Activated CD8-positive, alpha-beta memory T cell treated with anti-CD3 and anti-CD28 coated beads, Interleukin-2, amount 50 U/mL, for 4 hours (primary cell): ENCODE measurements around the gene SUPT4H1.

ENCODE experiments used
- DNase-seq: peaks from one replicate; pipeline ENCODE4 v3.0.0-alpha.2; 2020

The SUPT4H1 gene

DNA sequence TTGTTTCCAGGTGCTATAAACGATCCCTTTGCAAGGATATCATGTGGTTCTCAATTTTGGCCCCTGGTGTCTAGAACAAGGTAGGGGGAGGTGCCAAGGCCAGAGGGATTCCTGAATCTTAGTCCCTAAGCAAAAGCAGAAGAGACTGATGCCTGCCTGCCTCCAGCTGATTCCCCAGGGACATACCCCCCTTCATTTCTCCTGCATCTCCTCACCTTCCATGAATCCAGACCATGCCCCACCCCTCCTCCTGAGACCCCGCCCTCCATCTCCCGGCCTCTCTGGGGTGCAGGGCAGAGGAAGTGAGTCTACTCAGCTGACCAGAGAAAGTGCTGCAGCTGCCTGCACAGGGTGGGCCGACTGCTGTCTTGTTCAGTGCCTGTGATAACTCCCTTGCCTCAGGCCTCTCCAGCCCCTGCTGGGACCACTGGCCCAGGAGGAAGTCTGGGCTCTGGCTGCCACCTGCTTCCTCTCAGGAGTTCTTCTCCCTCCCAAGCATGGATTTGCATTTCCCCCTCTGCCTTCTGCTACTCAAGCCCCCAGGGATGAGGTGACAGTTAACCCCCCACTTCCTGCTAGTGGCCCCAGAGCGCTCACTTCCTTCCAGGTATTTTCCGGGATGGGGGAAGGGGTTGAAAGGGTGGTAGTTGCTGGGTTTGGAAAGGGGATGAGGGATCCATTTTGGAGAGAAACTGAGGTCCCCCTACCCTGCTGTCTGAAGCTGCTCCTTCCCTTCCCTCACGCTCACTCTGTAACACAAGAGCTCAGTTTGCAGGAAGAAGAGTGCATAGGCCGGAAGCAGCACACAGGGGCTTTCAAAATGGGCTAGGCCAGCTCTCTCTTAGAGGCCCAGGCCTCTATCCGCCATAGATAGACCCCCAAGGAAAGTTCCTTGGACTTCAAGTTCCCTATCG lies 12.9 kb downstream of the SUPT4H1 start:
- DNase-seq = peak; percentile 39

DNA sequence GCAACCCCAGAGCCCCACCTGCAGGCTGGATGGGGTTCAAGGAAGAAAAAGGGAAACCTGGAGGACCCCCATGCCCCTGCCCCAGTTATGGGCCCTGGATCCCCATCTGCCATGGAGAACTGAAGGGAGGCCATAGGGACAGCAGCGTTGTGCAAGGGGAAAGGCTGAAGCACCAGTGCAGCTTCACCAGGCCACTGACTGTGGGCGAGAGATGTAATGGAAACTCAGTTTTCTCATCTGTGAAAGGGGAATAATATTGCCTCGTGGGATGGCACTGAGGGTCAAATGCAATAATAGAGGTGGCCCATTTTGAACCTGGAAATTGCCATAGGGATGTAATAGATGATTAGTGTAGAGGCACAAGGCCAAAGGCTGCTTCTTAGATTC lies 13.6 kb downstream of the SUPT4H1 start:
- no peak for DNase-seq

DNA sequence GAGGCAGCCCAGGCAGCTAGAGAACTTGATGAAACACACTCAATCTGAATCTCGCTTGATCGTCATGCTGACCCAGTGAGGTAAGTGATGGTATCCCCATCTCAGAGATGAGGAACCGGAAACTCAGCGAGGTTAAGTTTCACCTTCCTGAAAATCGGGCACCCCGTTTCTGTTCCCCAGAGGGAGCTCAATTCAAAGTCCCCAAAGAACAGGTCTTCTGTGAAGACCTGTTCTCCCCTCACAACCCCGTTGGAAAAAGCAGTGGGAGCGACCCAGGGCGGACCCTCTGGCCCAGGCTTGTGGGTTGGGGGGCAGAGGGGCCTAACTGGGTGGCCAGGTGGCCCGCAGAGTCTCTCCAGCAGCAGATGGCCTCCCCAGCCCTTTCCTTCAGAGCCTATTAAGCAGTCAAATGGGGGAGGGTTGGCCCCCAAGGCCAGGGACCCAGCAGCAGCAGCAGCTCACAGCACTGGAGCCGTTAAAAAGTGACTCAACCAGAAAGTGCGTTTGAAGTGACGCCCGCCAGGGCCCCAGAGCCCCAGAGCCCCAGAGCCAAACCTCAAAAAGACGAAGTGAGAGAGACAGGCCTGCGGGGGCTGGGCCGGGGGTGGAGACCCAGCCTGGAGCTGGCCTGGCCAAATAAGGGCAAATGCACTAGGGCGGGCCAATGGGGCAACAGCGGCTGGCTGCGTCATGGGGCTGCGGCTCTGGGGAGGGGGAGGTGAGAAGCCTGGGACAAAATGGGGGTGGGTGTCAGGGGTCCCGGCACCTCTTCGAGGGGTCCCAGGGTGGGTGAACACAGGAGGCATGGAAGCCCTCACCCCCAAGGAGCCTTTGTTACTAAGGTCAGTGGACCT lies 14.2 kb downstream of the SUPT4H1 start:
- DNase-seq = peak; percentile 91

DNA sequence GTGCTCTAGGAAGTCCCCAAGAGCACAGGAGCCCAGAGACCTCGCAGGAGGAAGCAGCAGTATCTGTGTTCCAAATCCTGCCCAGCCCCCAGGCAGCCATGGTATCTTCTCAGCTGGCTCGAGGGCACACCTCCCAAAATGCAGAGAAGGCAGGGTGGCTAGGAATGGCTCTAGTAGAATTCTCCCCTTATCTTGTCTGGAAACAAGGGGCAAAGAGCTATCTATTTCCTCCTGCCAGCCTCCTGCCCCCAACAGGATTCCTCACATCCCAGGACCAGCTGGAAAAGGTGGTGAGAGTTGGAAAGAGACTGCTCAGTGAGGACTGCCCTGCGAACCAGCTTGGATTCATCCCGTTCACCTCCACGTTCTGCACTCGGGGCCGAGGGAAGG lies 14.8 kb downstream of the SUPT4H1 start:
- DNase-seq = peak; percentile 57

DNA sequence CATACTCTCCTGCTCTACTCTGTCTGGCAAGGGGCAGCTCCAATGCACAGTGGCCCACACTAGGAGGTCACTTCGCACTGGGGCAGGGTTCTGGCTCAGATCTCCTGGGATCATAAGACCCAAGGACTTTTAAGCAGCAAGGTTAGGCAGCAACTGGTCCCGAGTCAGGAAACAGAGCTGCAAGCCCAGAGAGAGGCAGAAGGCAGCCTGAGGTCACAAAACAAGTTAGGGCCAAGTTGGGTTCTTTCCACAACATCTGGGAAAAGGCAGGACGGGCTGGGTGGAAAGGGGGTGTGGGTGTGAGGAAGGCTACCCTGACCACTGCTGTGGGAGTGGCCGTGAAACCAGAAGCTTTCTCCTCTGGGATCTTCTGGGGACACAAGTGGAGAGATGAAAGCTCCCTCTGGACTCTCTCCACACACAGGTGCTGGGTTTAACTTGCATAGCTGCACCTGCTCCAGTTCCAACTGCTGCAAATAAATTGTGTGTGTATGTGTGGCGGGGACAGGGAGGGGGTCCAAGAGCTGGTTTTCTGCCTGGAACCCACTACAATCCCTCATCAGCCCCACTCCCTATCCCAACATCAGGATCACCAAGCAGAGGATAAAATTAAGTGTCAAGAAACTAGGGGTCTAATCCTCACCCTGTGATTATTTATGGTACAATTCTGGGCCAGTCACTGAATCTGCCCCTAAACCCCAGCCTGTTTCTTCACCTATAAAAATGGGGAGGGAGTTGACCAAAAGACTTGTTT lies 15.4 kb downstream of the SUPT4H1 start:
- no peak for DNase-seq

DNA sequence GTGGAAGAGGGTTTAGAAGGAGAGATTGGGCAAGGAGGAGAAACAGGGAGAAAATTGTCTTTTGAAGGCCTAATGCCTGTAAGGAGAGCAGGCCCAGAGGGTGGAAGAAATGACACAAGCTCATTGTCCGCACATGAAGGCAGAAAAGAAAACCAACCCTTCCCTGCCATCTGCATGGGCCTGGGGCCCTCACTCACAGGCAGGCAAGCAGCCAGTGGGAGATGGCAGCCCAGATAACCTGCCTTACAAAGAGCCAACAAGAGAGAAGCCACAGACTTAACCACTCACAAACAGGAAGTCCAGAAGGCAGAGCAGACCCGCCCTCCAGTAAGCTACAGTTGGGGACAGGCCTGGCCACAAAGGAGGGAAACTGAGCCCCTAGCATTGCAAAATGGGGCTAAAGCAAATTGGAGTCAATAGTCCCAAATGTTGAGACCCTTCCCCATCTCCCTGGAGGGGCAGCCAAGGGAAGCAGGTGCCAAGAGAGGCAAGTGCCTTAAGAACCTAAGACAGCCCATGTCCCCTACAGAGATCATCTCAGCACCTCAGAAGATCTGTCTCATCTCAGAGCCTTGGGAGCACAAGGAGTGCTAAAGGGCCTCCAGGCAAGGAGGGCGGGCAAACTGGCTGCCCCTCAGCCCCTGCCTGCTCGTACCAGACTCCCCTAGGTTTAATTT lies 16.1 kb downstream of the SUPT4H1 start:
- DNase-seq = peak; percentile 55

DNA sequence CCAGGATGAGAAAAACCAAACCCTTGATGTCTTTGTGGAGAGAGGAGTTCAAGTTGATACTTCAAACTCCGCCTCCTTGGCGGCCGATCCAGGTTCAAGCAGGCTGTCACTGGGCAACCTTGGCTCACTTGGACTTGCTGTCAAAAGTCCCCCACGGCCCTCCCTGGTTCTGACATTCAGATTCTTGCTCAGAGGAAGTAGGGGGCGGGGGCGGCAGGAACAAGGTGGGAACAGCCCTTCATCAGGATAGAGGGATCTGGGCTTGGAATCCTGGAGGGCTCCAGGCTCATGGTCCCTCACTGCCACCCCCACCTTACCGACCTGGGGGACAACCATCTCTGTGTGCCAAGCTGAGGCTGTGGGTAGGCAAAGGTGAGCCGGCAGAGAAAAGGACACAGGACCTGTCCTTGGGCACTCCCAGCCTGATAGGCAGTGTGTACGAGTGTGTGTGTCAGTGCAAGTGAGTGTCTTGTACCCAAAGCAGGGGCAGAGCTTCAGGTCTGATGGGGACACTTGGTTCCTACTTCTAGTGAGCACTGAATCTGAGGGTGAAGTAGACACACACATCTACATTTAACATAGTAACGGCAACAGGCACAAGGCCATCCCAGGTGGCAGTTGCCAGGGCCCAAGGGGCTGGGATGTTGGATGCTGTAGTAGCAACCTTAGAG lies 16.8 kb downstream of the SUPT4H1 start:
- peak; percentile 49 for DNase-seq

DNA sequence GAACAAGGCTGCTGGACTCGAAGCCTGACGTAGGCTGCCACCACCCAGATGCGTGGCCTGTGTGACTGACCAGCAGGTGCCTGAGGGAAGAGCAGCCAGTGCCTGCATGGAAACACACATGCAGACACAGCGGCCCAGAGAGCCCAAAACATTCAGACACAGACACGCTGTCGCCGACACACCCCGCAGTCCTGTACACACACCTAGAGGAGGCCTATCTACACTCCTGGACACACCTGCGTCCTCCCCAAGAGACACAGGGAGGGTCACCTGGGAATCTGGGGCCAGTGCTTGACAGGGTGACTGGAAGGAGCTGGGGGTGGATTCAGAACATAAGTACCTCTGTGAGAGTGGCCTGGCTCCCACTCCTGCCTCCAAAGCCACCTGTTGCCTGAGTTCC lies 17.3 kb downstream of the SUPT4H1 start:
- DNase-seq = no peak

DNA sequence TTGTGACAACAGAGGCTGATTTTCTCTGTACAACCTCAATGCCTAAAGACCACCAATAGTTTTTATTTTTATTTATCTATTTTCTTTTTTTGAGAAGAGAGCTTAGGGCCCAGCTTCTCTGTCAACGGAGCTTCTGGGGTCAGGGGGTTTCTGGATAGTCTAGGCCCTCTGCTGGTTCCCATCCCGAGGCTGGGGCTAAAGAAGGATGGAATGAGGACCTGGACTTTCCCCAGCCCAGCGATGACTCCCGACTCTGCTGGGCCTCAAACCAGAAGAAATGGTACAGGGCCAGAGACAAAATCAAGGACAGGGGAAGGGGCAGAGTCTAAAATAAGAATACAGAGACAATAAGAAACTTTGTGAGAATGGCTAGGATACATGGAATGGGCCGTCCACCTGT lies 17.7 kb downstream of the SUPT4H1 start:
- no peak for DNase-seq

DNA sequence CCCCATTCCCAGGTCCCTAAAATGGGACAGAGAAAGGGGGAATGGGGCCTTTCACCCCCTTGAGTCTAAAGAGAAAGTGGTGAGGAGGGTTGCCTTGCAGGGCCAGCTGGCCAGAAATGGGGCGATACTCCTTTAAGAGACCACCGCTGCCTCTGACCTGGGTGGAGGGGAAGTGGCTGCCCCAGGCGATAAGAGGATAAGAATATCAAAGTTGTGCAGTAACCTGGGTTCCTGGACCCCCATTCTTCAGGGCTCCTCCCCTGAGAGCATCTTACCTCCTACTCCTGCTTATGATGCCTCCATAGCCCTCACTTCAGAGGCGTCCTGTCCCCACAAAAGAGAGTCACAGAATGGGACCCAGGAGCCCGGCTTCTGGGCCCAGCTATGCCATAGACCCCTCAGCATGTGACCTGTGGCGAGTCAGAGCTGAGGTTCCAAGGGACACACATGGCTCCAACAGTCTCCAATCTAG lies 18.2 kb downstream of the SUPT4H1 start:
- DNase-seq = no peak

DNA sequence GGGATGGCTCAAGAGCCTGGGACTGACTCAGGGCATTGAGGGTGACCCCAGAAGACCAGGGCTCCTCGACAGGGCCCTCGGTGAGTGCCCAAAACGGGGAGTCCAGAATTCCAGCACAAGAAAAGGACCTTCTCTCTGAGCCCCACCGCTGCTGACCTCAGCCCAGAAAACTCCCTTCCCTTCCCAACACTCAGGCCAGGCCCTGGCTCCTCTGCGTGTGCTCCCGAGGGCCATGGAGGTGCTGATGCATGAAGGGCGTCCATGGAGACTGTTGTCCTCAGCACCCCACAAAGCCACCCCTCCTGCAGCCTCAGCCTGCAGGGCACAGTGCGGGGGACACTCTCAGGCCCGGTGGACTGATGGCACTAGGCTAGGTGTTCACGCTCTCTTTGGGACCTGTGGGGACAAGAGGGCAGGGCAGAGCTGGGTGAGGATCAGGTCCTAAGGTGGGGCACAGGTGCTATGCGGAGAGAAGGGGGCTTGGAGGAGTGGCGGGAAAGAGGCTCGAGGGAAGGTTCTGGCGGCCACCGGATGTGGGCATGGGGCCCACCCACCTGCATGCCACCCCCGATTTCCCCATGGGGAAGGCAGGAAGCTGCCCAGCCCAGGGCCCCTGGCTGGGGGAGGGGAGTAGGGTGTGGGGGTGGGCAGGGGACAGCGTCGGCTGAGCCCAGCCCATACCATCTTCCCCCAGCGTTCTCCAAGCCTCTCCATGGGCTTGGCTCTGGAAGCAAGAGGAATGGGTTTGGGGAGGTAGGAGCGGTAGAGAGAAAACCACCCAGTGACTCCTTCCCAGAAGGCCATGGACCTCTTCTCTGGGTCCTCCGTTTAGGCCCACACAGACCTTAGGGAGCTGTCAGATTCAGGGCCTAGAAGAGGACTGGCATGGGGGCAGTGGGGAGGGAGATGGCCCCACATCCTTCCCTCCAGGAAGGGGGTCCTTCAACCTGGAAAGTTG lies 18.9 kb downstream of the SUPT4H1 start:
- peak; percentile 54 for DNase-seq

DNA sequence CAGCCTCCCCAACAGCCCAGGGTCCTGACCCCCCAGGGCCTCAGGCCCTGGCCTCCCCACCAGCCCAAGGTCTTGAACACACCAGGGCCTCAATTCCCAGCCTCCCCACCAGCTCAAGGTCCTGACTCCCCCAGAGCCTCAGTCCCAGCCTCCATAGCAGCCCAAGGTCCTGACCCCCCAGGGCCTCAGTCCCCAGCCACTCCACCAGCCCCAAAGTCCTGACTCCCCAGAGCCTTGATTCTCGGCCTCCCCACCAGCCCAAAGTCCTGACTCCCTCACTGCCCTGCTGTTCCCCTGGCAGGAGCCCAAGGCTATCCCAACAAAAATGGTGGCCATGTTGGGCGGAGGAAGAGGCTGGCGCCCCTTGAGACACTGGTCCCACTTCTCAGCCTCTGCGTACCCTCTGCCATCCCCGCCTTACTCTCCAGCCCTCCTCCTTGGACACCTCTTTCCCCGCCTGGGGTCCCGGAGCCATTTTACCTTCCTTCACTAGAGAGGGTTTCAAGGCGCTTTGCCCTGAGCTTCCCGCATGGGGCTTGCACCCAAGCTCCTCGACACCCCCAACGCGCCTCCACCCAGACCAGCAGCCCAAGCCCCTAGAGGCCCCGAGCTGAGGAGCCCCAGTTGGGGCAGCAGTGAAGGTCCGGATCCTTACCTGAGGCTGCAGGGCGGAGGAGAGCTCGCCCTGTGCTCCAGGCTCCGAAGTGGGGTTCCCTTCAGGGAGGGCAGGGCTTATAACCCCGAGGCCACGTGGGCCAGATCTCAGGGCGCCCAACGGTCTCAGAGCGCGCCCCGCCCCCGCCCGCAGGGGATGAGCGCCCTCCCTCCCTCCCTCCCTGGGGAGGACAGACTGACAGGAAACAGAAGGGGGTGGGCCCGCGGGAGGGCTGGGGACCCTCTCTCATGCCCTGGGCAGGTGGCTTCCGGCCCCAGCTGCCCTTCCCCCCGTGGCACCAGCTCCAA lies 19.9 kb downstream of the SUPT4H1 start:
- peak; percentile 95 for DNase-seq

DNA sequence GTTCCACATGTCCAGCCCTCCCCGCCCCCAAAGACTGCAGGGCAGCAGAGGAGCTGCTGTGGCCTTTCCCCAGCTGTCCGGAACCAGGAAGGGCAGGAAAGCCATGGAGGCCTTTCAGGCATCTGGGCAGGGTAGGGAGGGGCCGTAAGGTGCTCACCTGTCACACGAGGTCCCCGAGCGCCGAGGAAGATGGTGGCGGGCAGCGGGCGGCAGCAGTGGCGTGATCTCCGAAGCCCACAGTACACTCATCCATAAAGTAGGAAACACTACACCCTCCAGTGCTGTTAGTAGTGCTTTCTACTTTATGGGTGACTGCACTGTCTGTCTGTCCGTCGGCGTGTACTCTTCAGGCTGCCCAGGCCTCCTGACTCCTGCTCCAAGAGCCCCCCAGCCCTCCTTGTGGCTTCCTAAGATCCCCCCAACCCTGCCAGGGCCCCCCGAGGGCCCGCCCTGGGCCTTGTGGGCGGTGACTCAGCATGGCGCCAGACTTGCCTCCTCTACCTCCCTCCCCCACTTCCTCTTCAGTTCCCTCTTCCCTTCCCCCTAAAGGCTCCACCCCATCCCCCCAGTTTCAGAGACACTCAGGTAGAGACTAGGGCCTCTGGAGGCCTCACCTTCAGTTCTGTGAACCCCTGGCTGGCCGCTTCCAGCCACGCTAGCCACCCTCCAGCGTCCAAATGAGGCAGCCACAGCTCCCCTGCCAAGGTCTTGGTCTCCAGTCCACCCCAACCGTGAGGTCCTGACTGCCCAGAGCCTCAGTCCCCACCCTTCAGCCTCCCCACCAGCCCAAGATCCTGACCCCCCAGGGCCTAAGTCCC lies 20.8 kb downstream of the SUPT4H1 start:
- DNase-seq = peak; percentile 85

DNA sequence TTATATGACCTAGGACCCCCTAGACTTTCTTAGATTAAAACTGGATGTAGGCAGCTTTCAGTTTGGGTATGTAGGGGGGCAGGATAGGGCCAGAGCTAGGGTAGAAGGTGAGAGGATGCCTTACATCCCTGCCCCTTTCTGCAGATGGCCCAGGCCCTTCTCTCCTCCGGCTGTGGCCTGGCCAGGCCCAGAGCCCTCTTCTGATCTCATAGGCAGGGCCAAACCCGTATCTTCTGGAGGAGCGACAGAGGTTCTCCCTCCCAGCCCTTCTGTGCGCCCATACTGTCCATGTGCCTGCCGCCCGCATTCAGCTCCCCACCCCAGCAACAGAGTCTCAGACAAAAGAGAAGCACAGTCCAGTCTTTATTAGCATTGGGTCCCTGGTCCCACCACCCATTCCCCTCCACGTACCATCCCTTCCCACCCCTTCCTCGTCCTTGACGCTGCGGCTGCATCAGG lies 21.4 kb downstream of the SUPT4H1 start:
- DNase-seq = peak; percentile 44

DNA sequence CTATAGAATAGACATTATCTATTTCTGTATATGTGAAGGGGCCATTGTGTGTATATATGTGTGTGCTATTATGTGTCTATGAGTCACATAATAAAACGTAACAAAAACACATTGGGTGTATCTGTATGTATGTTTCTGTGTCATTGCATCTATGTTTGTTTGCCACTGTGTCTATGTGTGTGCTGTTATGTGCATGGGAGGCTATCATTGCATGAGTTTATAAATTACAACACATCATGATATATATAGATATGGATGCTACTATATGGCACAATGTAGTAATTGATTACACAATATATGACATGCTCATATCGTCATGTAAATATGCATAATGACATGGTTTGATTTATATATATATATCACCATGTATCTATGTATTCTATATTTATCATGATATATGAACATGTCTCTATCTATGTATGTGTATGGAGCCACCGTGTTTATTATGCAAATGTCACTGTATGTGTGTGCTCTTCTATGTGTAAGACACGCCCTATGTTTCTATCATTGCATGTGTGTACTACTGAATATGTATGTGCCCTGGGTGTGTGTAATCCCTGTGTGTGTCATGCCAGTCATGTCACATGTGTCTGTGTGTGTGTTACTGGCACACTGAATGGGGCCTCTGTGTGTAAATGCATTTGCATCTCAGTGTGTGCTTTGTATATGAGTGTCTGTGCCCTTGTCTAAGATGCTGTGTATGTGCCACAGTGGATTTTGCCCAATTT lies 22.0 kb downstream of the SUPT4H1 start:
- DNase-seq = peak; percentile 39

DNA sequence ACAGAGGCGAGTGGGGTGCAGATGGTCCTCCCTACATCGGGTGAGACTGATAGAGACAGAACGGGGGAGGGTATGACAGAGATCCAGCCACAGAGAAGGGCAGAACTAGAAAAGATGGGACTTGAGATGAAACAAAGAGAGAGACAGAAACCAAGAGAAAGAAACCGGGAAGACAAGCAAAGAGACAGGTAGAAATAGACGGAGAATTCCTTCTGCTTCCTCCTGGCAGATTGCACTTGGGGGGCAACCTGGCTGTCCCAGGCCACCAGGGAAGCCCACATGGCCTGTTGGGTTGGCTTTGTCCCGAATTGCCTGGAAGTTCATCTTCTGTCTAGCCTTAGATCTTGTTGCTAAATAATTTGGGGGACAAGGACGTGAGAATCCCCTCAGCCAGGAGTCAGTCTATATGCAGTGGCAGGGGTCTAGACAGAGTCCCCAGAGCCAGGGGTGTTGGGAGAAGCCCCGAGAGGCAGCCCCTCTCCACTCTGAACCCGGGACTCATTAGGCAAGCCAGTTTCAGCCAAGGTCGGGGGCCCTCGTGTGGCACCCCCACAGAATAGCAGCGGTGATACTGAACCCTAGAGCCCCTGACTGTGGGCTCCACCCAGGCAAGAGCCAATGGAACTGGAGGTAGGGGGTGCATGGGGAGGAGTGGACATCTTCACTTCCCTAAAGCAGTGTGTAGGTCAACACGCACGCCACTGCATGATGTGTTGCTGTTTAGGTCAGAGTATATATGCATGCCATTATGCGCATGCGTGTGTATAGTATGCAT lies 22.8 kb downstream of the SUPT4H1 start:
- DNase-seq = peak; percentile 80
